Ovary (tissue), 3 donors: ENCODE results near the gene SIK2.

Experiments used
- CTCF ChIP-seq, 3 donors: fragments of 450-650 bp in 2 of 3; fragments of 200-600 bp in 1 of 3; IDR thresholded peaks; one replicate each; pipeline versions ENCODE4 v1.5.1 to v1.8.0; 2016 to 2022; ENCODE audit warnings: antibody characterized with exemption in 3 of 3, mild to moderate bottlenecking in 1 of 3
- POLR2A ChIP-seq: fragments of 450-650 bp; IDR thresholded peaks from one replicate; pipeline ENCODE4 v1.6.1; 2017; ENCODE audit warnings: antibody characterized with exemption, mild to moderate bottlenecking, moderate library complexity
- donor health status: DM: no; HTN: no; CAD: no.

- TF ChIP-seq CTCF (IDR thresholded peaks at IDR 0.05) (no peak), POLR2A (no peak)
These were observed 40.9 kb upstream of the SIK2 start for GRCh38 chr11:111561306-111561705.
